ENCODE measurements around the gene SCN4B.
A peak's percentile ranks its signal among the peaks of the same experiment; 100 is the strongest.

SCN4B gene

DNA sequence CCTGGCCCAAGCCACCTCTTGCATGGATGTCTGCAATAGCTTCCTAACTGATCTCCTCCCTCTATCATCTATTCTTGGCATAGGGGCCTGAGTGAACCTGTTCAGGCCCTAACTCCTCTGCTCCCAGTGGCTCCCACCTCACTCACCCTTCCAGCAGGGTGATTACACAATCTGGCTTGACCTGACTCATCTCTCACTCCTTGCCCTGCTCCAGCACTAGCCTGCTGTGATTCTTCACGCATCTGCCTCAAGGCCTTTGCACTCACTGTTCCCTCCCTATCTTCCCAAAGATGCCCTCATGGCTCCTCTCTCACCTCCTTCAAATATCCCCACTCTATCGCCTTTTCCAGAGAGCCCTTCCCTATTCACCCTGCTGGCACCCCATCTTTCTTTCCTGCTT is 10.5 kb downstream of the SCN4B start:
- Histone ChIP-seq H3K4me3 (replicated peaks; ENCODE audit: insufficient read depth, low read length) (no peak overlapping the region), H3K27me3 (ENCODE audit: insufficient read depth, poor library complexity, severe bottlenecking) (no peaks in the 10 kb centered on the region), H3K27ac (replicated peaks) (no peak overlapping the region)
- TF ChIP-seq, protein P1, sequence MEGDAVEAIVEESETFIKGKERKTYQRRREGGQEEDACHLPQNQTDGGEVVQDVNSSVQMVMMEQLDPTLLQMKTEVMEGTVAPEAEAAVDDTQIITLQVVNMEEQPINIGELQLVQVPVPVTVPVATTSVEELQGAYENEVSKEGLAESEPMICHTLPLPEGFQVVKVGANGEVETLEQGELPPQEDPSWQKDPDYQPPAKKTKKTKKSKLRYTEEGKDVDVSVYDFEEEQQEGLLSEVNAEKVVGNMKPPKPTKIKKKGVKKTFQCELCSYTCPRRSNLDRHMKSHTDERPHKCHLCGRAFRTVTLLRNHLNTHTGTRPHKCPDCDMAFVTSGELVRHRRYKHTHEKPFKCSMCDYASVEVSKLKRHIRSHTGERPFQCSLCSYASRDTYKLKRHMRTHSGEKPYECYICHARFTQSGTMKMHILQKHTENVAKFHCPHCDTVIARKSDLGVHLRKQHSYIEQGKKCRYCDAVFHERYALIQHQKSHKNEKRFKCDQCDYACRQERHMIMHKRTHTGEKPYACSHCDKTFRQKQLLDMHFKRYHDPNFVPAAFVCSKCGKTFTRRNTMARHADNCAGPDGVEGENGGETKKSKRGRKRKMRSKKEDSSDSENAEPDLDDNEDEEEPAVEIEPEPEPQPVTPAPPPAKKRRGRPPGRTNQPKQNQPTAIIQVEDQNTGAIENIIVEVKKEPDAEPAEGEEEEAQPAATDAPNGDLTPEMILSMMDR (IDR thresholded peaks at IDR 0.05; ENCODE audit: insufficient read depth, low read length): no peak
- TF ChIP-seq POLR2AphosphoS5 (IDR thresholded peaks at IDR 0.05; ENCODE audit: low read depth) (no peak), GABPA (IDR thresholded peaks at IDR 0.05; ENCODE audit: low read depth) (no peak), SPI1 (IDR thresholded peaks at IDR 0.05; ENCODE audit: borderline replicate concordance, low read depth) (no peak)
- TF ChIP-seq, protein P2, sequence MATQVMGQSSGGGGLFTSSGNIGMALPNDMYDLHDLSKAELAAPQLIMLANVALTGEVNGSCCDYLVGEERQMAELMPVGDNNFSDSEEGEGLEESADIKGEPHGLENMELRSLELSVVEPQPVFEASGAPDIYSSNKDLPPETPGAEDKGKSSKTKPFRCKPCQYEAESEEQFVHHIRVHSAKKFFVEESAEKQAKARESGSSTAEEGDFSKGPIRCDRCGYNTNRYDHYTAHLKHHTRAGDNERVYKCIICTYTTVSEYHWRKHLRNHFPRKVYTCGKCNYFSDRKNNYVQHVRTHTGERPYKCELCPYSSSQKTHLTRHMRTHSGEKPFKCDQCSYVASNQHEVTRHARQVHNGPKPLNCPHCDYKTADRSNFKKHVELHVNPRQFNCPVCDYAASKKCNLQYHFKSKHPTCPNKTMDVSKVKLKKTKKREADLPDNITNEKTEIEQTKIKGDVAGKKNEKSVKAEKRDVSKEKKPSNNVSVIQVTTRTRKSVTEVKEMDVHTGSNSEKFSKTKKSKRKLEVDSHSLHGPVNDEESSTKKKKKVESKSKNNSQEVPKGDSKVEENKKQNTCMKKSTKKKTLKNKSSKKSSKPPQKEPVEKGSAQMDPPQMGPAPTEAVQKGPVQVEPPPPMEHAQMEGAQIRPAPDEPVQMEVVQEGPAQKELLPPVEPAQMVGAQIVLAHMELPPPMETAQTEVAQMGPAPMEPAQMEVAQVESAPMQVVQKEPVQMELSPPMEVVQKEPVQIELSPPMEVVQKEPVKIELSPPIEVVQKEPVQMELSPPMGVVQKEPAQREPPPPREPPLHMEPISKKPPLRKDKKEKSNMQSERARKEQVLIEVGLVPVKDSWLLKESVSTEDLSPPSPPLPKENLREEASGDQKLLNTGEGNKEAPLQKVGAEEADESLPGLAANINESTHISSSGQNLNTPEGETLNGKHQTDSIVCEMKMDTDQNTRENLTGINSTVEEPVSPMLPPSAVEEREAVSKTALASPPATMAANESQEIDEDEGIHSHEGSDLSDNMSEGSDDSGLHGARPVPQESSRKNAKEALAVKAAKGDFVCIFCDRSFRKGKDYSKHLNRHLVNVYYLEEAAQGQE (IDR thresholded peaks at IDR 0.05; ENCODE audit: insufficient replicate concordance, low read depth): no peak
- peak in 1 of 2 experiments; percentile 39 for DNase-seq (ENCODE audit: low read depth in 1 of 2, low spot score in 1 of 2)

DNA sequence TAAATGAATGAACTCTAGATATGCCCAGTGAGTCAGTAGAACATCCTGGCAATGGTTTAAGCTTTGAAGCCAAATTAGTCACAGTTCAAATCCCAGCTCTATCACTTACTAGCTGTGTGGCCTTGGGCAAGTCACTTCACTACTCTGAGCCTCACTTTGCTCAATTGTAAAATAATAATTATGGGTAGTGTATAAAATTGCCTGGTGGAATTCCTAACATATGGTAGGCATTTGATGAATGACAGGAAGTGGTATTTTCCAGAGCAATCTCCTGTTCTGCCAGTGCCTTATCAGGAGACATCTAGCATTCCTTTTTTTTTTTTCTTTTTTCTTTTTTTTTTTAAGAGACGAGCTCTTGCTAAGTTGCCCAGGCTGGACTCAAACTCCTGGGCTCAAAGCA is 13.0 kb downstream of the SCN4B start:
- no peaks in the 10 kb centered on the region for H3K27me3 ChIP-seq (ENCODE audit: insufficient read depth, poor library complexity, severe bottlenecking)
- TF ChIP-seq GABPA (IDR thresholded peaks at IDR 0.05; ENCODE audit: low read depth) (no peak), POLR2AphosphoS5 (IDR thresholded peaks at IDR 0.05; ENCODE audit: low read depth) (no peak), SPI1 (IDR thresholded peaks at IDR 0.05; ENCODE audit: borderline replicate concordance, low read depth) (no peak)
- TF ChIP-seq, protein P2 (IDR thresholded peaks at IDR 0.05; ENCODE audit: insufficient replicate concordance, low read depth): no peak
- TF ChIP-seq, protein P1 (IDR thresholded peaks at IDR 0.05; ENCODE audit: insufficient read depth, low read length): no peak
- no peak for DNase-seq (ENCODE audit: low read depth in 1 of 2, low spot score in 1 of 2)

DNA sequence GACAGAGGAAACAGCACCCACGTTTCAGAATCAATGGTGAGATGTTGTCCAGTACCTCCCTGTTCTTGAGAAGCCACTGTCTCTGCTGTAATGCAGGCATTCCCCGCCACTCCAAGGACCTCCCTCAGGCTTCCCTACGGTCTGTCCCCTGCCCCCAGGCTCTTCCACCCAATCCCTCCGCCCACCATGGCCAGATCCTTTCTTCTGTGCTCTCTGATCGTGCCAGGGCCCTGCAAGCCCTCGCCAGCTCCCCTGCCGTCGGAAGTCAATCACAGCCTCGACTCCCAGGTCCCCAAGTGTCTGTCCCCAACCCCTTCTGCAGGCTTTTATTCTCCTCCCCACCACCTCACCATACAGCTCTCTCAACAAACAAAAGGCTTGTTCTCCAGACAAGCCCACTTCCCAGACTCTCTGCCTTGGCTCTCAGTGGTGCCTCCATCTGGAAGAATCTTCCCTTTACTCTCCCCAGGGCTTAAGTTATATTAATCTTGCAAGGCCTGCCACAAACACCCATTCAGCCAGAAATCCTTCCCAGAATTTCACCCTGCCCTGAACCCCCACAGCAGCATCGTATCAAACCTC is 13.7 kb downstream of the SCN4B start:
- no peaks in the 10 kb centered on the region for H3K27me3 ChIP-seq (ENCODE audit: insufficient read depth, poor library complexity, severe bottlenecking)
- H3K4me3 ChIP-seq (replicated peaks; ENCODE audit: insufficient read depth, low read length): no peak overlapping the region
- TF ChIP-seq POLR2AphosphoS5 (IDR thresholded peaks at IDR 0.05; ENCODE audit: low read depth): no peak
- no peak for TF ChIP-seq GABPA (IDR thresholded peaks at IDR 0.05; ENCODE audit: low read depth)
- no peak for TF ChIP-seq SPI1 (IDR thresholded peaks at IDR 0.05; ENCODE audit: borderline replicate concordance, low read depth)
- TF ChIP-seq, protein P2 (IDR thresholded peaks at IDR 0.05; ENCODE audit: insufficient replicate concordance, low read depth): no peak
- TF ChIP-seq, protein P1 (IDR thresholded peaks at IDR 0.05; ENCODE audit: insufficient read depth, low read length): no peak

More for the DNA sequence above, 13.0 kb downstream of the SCN4B start:
- no peak overlapping the region for H3K27ac ChIP-seq (replicated peaks)
- no peak overlapping the region for H3K4me3 ChIP-seq (replicated peaks; ENCODE audit: insufficient read depth, low read length)

More for the DNA sequence above, 13.7 kb downstream of the SCN4B start:
- DNase-seq (ENCODE audit: low read depth in 1 of 2, low spot score in 1 of 2): no peak
- no peak overlapping the region for H3K27ac ChIP-seq (replicated peaks)
